WTC11 (cell line): ENCODE data around the gene RASL12. TPM values are rescaled to one million over a fixed set of nuclear protein-coding genes. Genes with fewer than 3 reads are reported as not detected.

Source experiments
- ATAC-seq: fragments of 200-7000 bp; cut with Tn5 transposase; 2 replicates; pipeline ENCODE4 v1.10.0; 2021; ENCODE audit warnings: mild to moderate bottlenecking, moderate library complexity
- Bru-seq: library from RNA; stranded (reverse); fragments of 400-500 nt; gene quantifications from one replicate; lab custom pipeline; 2021; lab: Mats Ljungman, UMichigan
- CTCF ChIA-PET: fragments of 300-600 bp; sonication (Branson Sonifier 250); formaldehyde crosslinking; loops from one replicate; lab custom pipeline; 2021; ENCODE audit warnings: antibody characterized with exemption; lab: Charles Lee
- POLR2A ChIA-PET: fragments of 350-600 bp; sonication (Branson Sonifier 250); formaldehyde crosslinking; loops from one replicate; lab custom pipeline; 2021; ENCODE audit warnings: antibody characterized with exemption; lab: Charles Lee
- DNase-seq: peaks from one replicate; pipeline ENCODE4 v3.0.0; 2021; ENCODE audit warnings: low spot score
- H3K27ac Mint-ChIP-seq: 2 replicates; pipeline ENCODE4 v1.8.0; 2021; ENCODE audit warnings: mixed read lengths
- H3K27me3 Mint-ChIP-seq: 2 replicates; pipeline ENCODE4 v1.8.0; 2021; ENCODE audit warnings: low read depth, mild to moderate bottlenecking, moderate library complexity, mixed read lengths
- H3K36me3 Mint-ChIP-seq: 2 replicates; pipeline ENCODE4 v1.8.0; 2021; ENCODE audit warnings: mixed read lengths
- H3K4me1 Mint-ChIP-seq: 2 replicates; pipeline ENCODE4 v1.8.0; 2022; ENCODE audit warnings: mixed read lengths
- H3K4me3 Mint-ChIP-seq: 2 replicates; pipeline ENCODE4 v1.8.0; 2021; ENCODE audit warnings: mild to moderate bottlenecking, moderate library complexity, mixed read lengths
- H3K9me3 Mint-ChIP-seq: 2 replicates; pipeline ENCODE4 v1.8.0; 2021; ENCODE audit warnings: mixed read lengths
- AFF4 ChIP-seq: sonication (generic); formaldehyde crosslinking; IDR thresholded peaks from 2 replicates; pipeline ENCODE4 v1.8.1; 2023; ENCODE audit warnings: mild to moderate bottlenecking, missing genetic modification reagents, borderline replicate concordance
- ATF2 ChIP-seq: sonication (generic); formaldehyde crosslinking; IDR thresholded peaks from 2 replicates; pipeline ENCODE4 v1.8.1; 2022; ENCODE audit warnings: low read depth, missing genetic modification reagents, borderline replicate concordance
- CBFB ChIP-seq: sonication (generic); formaldehyde crosslinking; IDR thresholded peaks from 2 replicates; pipeline ENCODE4 v1.8.1; 2022; ENCODE audit warnings: mild to moderate bottlenecking, low read depth, missing genetic modification reagents
- CREM ChIP-seq: sonication (generic); formaldehyde crosslinking; IDR thresholded peaks from 2 replicates; pipeline ENCODE4 v1.8.1; 2022; ENCODE audit warnings: mild to moderate bottlenecking, missing genetic modification reagents, moderate library complexity
- E2F5 ChIP-seq: sonication (generic); formaldehyde crosslinking; IDR thresholded peaks from 2 replicates; pipeline ENCODE4 v1.8.1; 2022; ENCODE audit warnings: mild to moderate bottlenecking, moderate library complexity, missing genetic modification reagents
- ETV6 ChIP-seq: sonication (generic); formaldehyde crosslinking; IDR thresholded peaks from 2 replicates; pipeline ENCODE4 v1.8.1; 2022; ENCODE audit warnings: mild to moderate bottlenecking, missing genetic modification reagents
- FOXJ3 ChIP-seq: sonication (generic); formaldehyde crosslinking; IDR thresholded peaks from 2 replicates; pipeline ENCODE4 v1.9.0; 2021; ENCODE audit warnings: missing genetic modification reagents, mild to moderate bottlenecking, borderline replicate concordance
- FOXP1 ChIP-seq: sonication (generic); formaldehyde crosslinking; IDR thresholded peaks from 2 replicates; pipeline ENCODE4 v1.8.0; 2022; ENCODE audit warnings: missing genetic modification reagents, mild to moderate bottlenecking, moderate library complexity, borderline replicate concordance
- HMGXB4 ChIP-seq: sonication (generic); formaldehyde crosslinking; IDR thresholded peaks from 2 replicates; pipeline ENCODE4 v1.8.1; 2023; ENCODE audit warnings: mild to moderate bottlenecking, moderate library complexity, missing genetic modification reagents
- IRF2 ChIP-seq: sonication (generic); formaldehyde crosslinking; IDR thresholded peaks from 2 replicates; pipeline ENCODE4 v1.8.0; 2022; ENCODE audit warnings: low read depth, missing genetic modification reagents, borderline replicate concordance
- JAZF1 ChIP-seq: fragments of 250-450 bp; sonication (Bioruptor Pico); IDR thresholded peaks from 2 replicates; pipeline ENCODE4 v1.9.0; 2021; ENCODE audit warnings: moderate library complexity, mild to moderate bottlenecking, inconsistent platforms
- JUN ChIP-seq: sonication (generic); formaldehyde crosslinking; IDR thresholded peaks from 2 replicates; pipeline ENCODE4 v1.8.0; 2023; ENCODE audit warnings: mild to moderate bottlenecking, missing genetic modification reagents
- MLX ChIP-seq: sonication (generic); formaldehyde crosslinking; IDR thresholded peaks from 2 replicates; pipeline ENCODE4 v1.8.1; 2023; ENCODE audit warnings: mild to moderate bottlenecking, missing genetic modification reagents, moderate library complexity
- MYBL2 ChIP-seq: sonication (generic); formaldehyde crosslinking; IDR thresholded peaks from 2 replicates; pipeline ENCODE4 v1.8.1; 2023; ENCODE audit warnings: mild to moderate bottlenecking, moderate library complexity, missing genetic modification reagents
- NFYB ChIP-seq: sonication (generic); formaldehyde crosslinking; conservative IDR thresholded peaks from 2 replicates; pipeline ENCODE4 v1.8.0; 2022; ENCODE audit warnings: low read depth, missing genetic modification reagents
- NR3C1 ChIP-seq: sonication (generic); formaldehyde crosslinking; conservative IDR thresholded peaks from 2 replicates; pipeline ENCODE4 v1.8.1; 2023; ENCODE audit warnings: low read depth, mild to moderate bottlenecking, missing genetic modification reagents
- RELA ChIP-seq: sonication (generic); formaldehyde crosslinking; IDR thresholded peaks from 2 replicates; pipeline ENCODE4 v1.8.1; 2022; ENCODE audit warnings: missing genetic modification reagents, mild to moderate bottlenecking, borderline replicate concordance
- SMAD3 ChIP-seq: sonication (generic); formaldehyde crosslinking; IDR thresholded peaks from 2 replicates; pipeline ENCODE4 v1.8.0; 2022; ENCODE audit warnings: missing genetic modification reagents, mild to moderate bottlenecking, borderline replicate concordance
- SMAD4 ChIP-seq: sonication (generic); formaldehyde crosslinking; IDR thresholded peaks from 2 replicates; pipeline ENCODE4 v1.8.0; 2022; ENCODE audit warnings: mild to moderate bottlenecking, missing genetic modification reagents
- TP53 ChIP-seq: sonication (generic); formaldehyde crosslinking; IDR thresholded peaks from 2 replicates; pipeline ENCODE4 v1.8.1; 2023; ENCODE audit warnings: mild to moderate bottlenecking, missing genetic modification reagents
- USF1 ChIP-seq: sonication (generic); formaldehyde crosslinking; IDR thresholded peaks from 2 replicates; pipeline ENCODE4 v1.8.0; 2022; ENCODE audit warnings: mild to moderate bottlenecking, missing genetic modification reagents
- ZNF423 ChIP-seq: fragments of 250-450 bp; sonication (Bioruptor Pico); IDR thresholded peaks from 2 replicates; pipeline ENCODE4 v2.1.2; 2022; ENCODE audit warnings: mild to moderate bottlenecking, moderate library complexity
- ZNF512 ChIP-seq: sonication (generic); formaldehyde crosslinking; IDR thresholded peaks from 2 replicates; pipeline ENCODE4 v1.8.1; 2022; ENCODE audit warnings: missing genetic modification reagents, borderline replicate concordance
- ZNF671 ChIP-seq: fragments of 250-450 bp; sonication (Bioruptor Pico); IDR thresholded peaks from 2 replicates; pipeline ENCODE4 v1.8.0; 2021; ENCODE audit warnings: mild to moderate bottlenecking
- long read RNA-seq, 3 experiments: library from RNA in 1 of 3; library from capped mRNA in 1 of 3; library from polyadenylated mRNA in 1 of 3; unstranded in 2 of 3; stranded (forward) in 1 of 3; transcript quantifications; one replicate each; pipeline ENCODE4 v2.0.0, GENCODE V29; 2021
- total RNA-seq: library from RNA; stranded (reverse); gene quantifications from 3 replicates; pipeline ENCODE4 v1.2.3, GENCODE V29; 2021

RASL12 gene
- total RNA-seq (5.6 to 6.8 TPM (median 6.5 TPM) in 3 replicates), Bru-seq, nascent RNA (percentile 44 among the genes with signal in this experiment)
- long read RNA-seq, experiment 1, transcript RASL12-201 (5 exons, 2,640 nt) = major isoform, 38 of 45 reads
- long read RNA-seq, experiment 1, partial matches to known transcripts = 0 of 45 reads
- long read RNA-seq, experiment 1, other reads (novel, unspliced or antisense) = 3 of 45 reads
- long read RNA-seq, experiment 2, partial matches to known transcripts = 1 of 9 reads
- long read RNA-seq, experiment 2, other reads (novel, unspliced or antisense) = 3 of 9 reads
- long read RNA-seq, experiment 3 = 0 reads

- DNase-seq (peak; percentile 61), ATAC-seq (peak; percentile 28)
- ChIA-PET POLR2A (interaction anchor here (0.6 to 2.7 kb wide), 5 partner anchors 9 to 35 kb away, joined by 3 to 12 read pairs (median 9); no protein-coding TSS in a partner anchor), CTCF (interaction anchor here (0.5 to 20.3 kb wide), 9 partner anchors 10 to 260 kb away, joined by 3 to 292 read pairs (median 6); partner anchors contain the start of gene KBTBD13)
- peaks cover 38% of the 10 kb centered on the region for H3K4me1 Mint-ChIP-seq
- no peak within 1 kb of the TSS for H3K27ac Mint-ChIP-seq
- peaks cover 21% of the 10 kb centered on the region for H3K27me3 Mint-ChIP-seq
- peak within 1 kb of the TSS; percentile 76 for H3K4me3 Mint-ChIP-seq
- H3K36me3 Mint-ChIP-seq = no peaks in the 10 kb centered on the region
- peaks cover 1% of the 10 kb centered on the region for H3K9me3 Mint-ChIP-seq
- TF ChIP-seq TP53 (no peak), FOXP1 (peak; percentile 66; the same call in 1 of the 2 replicates), E2F5 (CRISPR knock-in tag) (no peak), SMAD4 (no peak), USF1 (CRISPR knock-in tag) (no peak), MYBL2 (no peak), CREM (no peak), JUN (CRISPR knock-in tag) (no peak), ETV6 (CRISPR knock-in tag) (no peak), NR3C1 (CRISPR knock-in tag) (no peak), AFF4 (no peak), ATF2 (CRISPR knock-in tag) (no peak), ZNF423 (CRISPR knock-in tag) (peak; percentile 74), CBFB (CRISPR knock-in tag) (no peak), HMGXB4 (CRISPR knock-in tag) (no peak), FOXJ3 (CRISPR knock-in tag) (no peak), MLX (CRISPR knock-in tag) (no peak), NFYB (CRISPR knock-in tag) (no peak), IRF2 (CRISPR knock-in tag) (no peak), ZNF512 (CRISPR knock-in tag) (no peak), SMAD3 (CRISPR knock-in tag) (no peak), ZNF671 (CRISPR knock-in tag) (no peak), JAZF1 (CRISPR knock-in tag) (no peak), RELA (CRISPR knock-in tag) (0 out of 2 replicates have a peak, but pooled peaks have one; percentile 53)
These were observed at the start of gene RASL12 for GRCh38 chr15:65067645-65068402. TSS of gene RASL12 (minus strand) at chr15:65067991. CDS start at chr15:65067835, 156 bp downstream.
